HG03575 (cell line): Measurements from ENCODE around the gene IQCH.
"Not testable (repeated sequence)": the region's sequence is repeated elsewhere in the genome, so short reads cannot be mapped to it uniquely, and the experiment has no call there.

Experiments
- ATAC-seq: cut with Tn5 transposase; IDR thresholded peaks from one replicate; pipeline ENCODE4 v1.9.1; 2021; ENCODE audit not compliant: unreplicated experiment, insufficient number of reproducible peaks, low FRiP score; ENCODE audit errors: extremely low read depth

The IQCH gene

DNA sequence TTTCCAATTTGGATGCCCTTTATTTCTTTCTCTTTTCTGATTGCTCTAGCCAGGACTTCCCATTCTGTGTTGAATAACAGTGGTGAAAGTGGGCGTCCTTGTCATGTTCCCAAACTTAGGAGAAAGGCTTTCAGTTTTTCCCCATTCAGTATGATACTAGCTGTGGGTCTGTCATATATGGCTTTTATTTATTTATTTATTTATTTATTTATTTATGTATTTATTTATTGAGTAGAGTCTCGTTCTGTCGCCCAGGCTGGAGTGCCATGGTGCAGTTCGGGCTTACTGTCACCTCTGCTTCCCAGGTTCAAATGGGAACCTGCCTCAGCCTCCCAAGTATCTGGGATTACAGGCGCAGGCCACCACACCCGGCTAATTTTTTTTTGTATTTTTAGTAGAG lies 31.8 kb downstream of the IQCH start:
- not testable (repeated sequence) for ATAC-seq

DNA sequence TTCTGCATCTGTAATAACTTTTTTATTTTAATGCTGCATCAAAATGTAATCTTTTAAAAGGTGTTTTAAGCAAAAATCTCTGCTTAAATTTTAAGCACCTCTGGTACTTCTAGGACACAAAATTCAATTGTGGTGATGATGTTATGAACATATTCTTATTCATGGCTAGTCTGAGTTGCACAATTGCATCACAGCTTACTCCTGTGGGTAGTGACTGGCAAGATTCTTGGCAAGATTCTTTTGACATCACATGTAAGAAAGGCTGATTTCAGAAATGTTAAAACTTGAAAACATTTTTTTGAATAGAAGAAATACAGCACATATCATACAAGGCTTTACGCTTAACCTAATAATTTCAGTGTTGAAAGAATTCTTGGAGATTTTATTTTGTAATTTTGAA lies 35.7 kb downstream of the IQCH start:
- no peak for ATAC-seq

DNA sequence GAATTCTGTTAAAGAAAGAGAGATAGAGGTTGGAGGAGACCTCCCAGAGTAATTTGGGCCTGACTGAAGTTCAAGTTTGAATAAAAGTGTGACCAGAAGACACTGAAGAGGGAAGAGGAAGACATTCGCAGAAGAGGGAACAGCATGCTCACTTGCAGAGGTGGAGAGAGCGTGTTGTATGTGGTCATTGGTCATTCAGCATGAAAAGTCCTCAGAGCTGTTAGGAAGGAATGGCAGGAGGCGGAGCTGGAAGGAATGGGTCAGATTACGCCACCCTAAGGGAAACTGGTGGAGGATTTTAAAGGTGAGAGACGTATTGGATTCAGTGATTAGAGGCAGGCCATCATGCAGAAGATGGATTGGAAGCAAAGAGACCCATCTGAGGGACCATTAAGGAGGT lies 41.6 kb downstream of the IQCH start:
- no peak for ATAC-seq

DNA sequence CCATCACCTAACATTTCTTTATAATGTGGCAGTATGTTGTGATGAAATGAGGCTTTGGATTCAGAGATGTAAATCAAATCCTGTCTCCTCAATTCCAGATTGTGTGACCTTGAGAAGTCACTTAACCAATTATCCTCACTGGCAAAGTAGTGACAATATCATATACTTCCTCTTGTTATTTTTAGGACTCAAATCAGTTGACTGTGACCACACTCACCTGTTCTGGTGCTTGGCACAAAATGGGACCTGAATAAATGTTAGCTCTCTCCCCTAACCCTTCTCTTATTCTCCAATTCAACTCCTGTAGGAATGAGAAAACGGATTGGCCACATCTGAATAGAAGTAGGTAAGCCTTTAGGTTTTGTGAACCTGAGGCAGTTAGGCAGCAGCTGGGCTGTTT lies 42.1 kb downstream of the IQCH start:
- no peak for ATAC-seq

DNA sequence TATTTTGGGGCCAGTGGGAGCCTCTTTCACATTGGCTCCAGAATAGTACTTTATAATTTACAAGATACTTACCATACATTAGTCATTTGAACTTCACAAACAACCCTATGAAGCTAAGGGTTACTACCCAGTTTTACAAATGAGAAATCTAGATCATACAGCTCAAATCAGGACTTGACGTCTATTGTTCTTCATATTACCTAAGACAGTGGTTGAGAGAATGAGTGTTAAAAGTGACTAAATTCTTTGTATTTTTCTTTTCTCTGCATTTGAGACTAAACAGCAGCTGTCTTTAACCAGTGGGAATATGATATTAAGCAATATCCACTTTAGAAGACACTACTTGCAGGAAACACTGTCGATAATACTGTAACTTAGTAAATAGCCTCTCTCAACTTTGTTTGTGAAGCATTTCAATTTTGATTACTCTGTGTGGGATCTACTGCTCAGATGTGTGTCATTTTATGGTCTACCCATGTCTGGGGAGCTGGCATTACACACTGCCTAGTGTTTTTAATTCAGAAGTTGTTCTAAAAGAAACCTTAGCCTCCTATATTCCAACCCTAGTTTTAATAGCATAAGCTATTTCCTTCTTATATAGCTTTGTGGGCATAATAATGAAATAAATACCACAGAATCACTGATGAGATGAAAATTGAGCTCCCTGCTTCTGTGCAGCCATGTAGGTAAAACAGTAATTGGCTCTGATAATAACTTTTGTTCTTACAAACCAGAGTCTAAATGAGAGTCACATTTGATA lies 45.9 kb downstream of the IQCH start:
- no peak for ATAC-seq

DNA sequence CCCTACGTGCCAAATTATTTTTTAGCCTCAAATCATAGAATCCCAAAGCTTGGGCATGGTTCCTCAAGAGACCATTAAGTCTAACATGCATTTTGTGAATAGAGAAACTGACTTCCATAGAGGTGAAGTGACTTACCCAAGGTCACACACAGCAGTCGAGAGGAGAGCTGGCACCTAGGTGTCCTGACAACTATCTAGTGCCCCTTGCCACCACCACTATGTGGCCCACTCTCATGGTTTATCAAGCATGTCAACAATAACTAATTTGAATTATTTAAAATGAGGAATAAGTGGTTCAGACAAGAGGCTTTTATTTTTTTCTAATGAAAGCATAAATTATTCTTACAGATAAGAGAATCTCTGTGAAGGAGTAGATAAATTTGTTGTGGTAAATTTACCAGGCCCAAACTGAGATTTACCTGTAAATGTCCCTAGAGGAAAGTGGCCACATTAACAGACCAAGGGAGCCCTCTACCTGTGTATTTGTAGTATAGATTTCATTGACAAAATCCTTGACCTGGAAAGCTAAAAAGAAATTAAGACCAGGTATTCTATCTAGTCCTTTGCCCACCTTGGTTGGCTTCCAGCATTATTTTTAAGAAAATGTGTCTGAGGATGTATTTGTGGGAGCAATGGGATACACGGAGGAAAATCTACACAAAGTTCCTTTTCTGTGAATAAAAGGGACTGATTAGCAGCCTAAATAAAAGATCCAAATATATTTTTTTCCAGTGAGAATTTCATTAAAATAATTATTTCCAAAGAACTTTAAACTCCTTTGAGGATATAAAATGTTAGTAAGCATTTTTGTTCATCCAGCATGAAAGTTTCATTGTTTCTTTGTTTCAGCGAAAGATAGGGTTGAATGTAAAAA lies 49.1 kb downstream of the IQCH start:
- no peak for ATAC-seq

DNA sequence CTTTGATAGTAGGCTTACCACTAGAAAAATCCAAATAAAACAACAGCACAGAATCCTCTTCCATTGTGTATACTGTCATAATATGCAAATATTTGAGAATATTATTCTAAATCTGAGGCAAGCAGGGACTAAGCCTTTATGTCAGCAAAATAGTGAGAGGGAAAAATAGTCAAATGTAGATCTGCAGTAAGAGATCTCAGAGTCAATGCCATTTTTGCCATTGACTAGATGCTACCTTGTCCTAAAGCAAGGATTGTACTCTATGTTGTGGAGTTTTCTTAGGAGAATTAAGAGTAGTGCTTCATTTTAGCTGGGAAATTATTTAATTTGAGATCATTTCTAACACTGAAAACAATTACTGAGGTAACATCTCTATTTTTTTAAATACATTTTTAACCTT lies 50.2 kb downstream of the IQCH start:
- no peak for ATAC-seq

DNA sequence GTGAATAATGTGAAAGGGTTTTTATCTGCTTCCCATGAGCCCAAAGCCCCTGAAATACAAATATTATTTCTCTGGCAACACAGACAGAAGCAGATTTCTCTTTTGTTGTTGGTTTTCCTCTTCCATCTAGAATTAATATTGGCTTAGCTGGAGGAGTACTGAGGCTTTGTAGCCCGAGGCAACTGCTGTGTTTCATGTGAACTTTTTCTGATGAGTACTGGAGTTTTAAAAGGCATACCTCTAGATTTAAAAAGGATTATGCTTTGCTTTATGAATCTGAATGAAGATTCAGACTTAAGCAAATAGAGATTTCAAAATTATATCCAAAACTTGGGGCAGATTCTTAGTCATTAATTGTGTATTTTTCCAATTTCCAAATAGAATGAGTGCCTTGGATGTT lies 50.9 kb downstream of the IQCH start:
- no peak for ATAC-seq

DNA sequence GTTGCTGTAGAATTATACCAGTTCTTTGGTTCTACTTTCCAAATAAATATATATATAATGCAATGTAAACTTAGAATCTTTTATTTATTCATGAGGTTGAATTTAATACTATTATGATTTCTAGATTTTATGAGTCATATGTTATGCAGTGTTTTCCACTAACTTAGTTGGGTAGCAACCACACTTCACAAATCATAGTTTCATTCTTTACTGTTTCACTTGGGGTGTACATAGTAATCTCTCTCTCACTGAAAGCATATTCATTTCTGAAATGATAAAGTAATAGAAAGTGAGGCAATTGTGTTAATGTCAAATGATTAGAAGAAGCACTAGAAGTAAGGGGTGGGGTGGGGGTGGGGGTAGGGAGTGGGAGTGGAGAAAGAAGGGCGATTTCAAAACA lies 52.6 kb downstream of the IQCH start:
- ATAC-seq, result no peak

DNA sequence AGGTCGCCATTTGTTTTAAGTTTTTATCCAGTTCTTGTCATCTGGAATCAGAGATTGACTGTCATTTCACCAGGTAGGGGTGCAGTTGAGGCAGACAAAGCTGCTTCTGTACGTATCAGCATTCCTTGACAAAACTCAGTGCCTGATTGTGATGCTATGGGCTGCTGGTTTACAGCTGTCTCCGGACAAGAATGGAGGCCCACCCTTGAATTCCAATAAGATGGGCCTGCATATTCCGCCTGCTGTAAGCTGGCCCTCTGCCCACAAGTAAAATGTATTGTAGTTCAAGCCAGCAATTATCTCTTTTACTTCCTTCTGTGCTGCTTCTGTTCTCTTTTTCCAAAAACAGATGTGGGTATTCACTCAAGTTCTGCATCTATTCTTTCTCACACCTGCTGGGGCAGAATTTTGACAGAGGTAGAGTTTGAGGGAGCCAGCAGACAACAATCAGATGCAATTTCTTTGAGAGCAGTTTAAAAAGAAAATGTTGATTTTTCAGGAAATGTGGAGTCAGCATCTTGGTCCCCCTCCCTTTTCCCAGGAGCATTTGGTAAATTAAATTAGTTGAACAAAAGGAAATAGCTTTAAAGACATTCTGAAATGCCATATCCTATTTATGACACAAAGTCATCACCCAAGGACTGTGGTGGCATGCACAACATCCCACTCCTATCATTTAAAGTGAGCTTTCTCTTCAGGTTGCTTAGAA lies 53.5 kb downstream of the IQCH start:
- no peak for ATAC-seq

DNA sequence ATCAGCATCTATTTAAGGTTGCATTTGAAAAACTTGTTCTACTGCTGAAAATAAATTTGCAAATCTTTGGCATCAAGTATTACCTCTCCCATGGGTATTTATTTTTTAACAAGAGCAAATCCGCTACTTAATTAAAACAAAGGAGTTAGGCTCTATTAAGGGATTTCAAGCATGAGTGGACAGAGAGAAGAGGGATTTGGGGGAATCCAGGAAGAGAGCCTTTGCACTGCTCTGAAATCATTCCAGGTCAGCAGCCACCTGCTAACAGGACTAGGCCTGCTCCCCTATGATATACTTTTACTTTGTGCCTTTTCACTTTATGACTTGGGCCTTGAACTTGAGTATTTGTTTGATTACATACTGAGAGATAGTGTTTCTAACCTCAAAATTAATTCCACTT lies 57.1 kb downstream of the IQCH start:
- ATAC-seq, result no peak

DNA sequence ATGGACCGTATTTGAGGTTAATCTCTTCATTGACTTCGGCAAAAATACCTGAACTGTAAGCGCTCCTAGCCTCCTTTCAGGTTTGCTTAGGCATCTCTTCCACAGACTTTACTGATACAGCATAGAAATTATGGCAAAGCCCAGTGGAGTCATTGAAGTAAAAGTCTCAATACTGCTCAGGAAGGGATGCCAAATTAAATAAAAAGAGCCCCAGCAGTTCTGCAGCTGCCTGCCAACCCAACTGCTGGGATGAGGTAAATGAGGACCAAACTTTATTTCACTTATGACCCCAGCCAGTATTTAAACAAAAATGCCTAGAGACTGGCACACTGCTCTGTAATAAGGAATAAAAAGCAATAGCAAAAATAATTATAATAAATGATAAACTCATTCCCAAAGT lies 65.4 kb downstream of the IQCH start:
- no peak for ATAC-seq

DNA sequence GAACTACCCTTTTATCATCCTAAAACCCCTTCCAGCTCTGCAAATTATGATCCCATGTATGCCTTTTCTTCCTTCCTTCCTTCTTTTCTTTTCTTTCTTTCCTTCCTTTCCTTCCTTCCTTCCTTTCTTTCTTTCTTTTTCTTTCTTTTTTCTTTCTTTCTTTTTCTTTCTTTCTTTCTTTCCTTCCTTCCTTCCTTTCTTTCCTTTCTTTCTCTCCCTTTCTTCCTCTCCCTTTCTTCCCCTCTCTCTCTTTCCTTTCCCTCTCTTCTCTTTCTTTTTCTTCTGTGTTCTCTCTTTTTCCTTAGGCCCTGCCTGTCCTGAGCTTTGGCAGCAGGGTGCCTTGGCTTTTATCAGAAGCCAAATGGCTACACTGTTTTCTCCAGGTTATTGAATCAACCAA lies 66.8 kb downstream of the IQCH start:
- no peak for ATAC-seq

DNA sequence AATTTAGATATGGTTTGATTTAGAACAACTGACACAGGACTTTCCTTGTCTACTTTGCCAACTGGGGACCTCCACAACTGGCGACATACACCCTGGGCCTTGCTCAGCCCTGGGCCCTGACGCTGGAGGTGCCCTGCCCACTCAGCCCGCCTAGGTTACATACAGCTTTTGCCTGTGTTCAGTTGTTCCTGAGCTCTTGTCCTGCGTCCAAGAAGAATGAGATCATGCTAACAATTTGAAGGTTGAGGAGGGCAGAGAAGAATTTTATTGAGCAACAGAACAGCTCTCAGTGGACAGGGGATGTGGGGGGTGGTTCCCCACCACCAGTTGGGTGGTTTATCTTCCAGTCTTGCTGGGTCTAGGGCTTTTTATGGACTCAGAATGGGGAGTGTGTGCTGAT lies 67.9 kb downstream of the IQCH start:
- ATAC-seq, result no peak

DNA sequence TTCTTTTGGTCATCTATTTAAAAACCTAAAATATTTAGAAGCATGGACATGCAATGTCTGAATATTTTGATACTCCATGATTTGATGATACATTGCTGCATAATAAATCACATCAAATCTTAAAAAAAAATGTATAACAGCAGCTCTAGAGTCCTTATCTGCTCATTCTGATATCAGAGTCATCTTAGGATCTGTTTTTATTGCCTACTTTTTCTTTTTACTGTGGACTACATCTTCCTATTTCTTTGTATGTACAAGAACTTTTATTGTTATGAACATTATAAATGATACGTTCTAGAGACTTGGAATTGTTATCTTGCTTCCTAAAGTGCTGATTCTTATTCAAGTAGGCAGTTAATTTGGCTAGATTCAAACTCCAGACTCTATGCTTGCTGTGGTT lies 72.7 kb downstream of the IQCH start:
- no peak for ATAC-seq

DNA sequence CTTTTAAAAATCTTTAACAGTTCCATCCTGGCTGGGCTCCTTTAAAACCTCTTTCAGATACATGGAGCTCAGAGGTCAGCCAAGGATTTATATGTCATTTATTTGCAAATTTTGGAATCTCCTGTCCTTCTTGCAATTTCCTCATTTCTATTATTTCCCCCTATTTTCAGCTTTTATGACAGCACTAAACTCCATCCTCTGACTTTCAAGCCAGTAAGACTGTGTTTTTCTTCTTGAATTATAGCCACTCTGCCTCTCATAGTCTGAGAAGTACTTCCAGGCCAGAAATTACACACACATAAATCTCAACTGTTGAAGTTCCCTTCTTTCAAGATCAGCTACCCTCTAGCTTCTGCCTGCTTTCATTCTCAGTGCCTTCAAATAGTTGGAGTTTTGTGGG lies 73.2 kb downstream of the IQCH start:
- ATAC-seq, result no peak

DNA sequence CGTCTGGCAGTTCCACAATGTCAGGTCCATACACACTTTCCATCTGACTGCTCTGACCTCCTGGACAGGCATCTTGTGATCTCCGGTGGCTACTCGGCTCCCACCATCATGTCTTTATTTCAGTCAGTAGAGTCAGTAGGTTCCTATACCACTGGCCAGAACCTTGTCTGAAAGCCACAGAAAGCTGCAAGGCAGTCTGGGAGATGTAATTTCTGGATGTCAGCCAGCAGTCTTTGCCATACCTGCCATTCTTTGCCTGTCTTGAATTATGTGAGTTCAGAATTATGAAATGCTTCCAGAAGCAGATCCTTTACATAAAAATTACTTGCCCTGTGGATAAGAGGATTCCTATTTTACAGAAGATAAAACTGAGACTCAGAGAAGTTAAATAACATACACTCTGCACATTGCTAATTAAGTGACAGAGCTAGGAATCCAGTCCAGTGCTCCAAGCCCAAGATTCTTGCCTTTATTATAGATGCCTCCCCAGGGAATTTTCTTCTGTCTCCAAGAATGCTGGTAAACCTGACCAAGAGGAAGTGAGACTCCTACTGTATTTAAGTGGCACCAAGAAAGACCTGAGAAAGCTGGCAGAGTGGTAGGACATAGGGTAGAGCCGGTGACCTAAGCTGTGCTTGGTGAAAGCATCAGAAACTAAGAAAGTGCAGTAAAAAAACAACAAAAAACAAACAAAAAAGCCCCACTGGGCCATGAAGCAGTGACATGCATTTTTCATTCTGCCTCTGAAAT lies 75.6 kb downstream of the IQCH start:
- ATAC-seq, result no peak

DNA sequence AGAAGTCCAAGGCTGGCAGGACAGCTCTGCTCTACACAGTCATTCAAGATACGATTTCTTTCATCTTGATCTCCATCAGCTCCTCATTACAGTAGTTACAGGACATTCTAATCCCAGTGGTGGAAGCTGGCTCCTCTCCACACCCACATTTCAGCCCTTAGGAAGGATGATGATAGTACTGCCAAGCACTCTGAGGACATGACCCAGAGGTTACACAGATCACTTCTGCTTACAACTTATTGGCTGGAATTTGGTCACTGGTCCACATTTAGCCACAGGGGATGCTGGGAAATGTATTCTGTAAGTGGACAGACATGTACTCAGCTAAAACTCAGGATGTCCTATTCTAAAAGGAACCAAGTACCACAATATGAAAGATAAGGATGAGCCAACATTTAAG lies 77.1 kb downstream of the IQCH start:
- no peak for ATAC-seq

DNA sequence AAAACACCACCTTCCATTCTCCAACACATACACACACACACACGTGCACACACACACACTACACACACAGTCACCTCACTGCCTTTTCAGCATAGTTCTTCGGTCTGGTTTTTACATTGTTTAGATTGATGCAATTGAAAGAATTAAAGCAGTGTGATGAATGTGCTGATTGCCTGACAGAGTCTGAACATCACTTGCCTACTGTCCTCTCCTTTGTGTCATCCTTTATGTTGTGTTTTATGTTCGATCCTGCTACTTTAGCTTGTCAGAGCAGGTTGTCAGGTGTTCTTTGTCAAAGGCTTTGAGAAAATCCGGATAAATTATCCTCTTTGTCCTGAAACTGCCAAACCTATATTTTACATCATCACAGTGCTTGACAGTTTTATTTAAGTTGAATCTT lies 80.4 kb downstream of the IQCH start:
- ATAC-seq, result no peak
